PC-9 (cell line): ENCODE measurements around the gene RAMP2.

ENCODE experiments used
- EZH2 ChIP-seq: fragments of 200-600 bp; sonication (generic); IDR thresholded peaks from 2 replicates; pipeline ENCODE4 v1.8.0; 2017; ENCODE audit warnings: antibody characterized with exemption, low read depth
- TF ChIP-seq, protein P1 (sequence below): fragments of 200-600 bp; sonication (generic); conservative IDR thresholded peaks from 2 replicates; pipeline ENCODE4 v1.6.1; 2017; ENCODE audit warnings: mixed run types, antibody characterized with exemption, mild to moderate bottlenecking, moderate library complexity

DNA sequence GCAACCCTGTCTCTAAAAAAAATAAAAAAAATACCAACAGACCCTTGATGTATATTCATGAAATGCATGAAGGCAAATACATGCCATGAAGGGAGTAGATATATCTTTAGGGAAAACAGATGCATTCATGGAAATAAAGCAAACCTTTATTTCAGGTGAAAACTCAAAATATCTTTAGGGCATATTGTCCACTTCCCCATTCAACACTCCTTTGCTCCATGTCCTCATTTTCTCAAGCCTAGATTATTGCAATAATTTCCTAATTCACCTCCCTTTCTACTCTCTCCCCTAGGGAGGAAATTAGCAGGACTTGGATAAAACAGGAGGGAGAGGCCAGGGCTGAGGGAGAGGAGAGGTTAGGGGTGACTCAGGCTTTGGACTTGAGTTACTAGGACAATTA, 6.5 kb downstream of the RAMP2 start:
- TF ChIP-seq EZH2, result no peak
- TF ChIP-seq, protein P1, sequence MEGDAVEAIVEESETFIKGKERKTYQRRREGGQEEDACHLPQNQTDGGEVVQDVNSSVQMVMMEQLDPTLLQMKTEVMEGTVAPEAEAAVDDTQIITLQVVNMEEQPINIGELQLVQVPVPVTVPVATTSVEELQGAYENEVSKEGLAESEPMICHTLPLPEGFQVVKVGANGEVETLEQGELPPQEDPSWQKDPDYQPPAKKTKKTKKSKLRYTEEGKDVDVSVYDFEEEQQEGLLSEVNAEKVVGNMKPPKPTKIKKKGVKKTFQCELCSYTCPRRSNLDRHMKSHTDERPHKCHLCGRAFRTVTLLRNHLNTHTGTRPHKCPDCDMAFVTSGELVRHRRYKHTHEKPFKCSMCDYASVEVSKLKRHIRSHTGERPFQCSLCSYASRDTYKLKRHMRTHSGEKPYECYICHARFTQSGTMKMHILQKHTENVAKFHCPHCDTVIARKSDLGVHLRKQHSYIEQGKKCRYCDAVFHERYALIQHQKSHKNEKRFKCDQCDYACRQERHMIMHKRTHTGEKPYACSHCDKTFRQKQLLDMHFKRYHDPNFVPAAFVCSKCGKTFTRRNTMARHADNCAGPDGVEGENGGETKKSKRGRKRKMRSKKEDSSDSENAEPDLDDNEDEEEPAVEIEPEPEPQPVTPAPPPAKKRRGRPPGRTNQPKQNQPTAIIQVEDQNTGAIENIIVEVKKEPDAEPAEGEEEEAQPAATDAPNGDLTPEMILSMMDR, result no peak
